GM18508 (cell line): ENCODE measurements around the gene FAR1.
"Not testable (repeated sequence)": the region's sequence is repeated elsewhere in the genome, so short reads cannot be mapped to it uniquely, and the experiment has no call there.

Source experiments
- ATAC-seq: cut with Tn5 transposase; IDR thresholded peaks from one replicate; pipeline ENCODE4 v1.9.1; 2021; ENCODE audit warnings: moderate number of reproducible peaks; ENCODE audit not compliant: insufficient read depth, unreplicated experiment

The FAR1 gene, protein sequence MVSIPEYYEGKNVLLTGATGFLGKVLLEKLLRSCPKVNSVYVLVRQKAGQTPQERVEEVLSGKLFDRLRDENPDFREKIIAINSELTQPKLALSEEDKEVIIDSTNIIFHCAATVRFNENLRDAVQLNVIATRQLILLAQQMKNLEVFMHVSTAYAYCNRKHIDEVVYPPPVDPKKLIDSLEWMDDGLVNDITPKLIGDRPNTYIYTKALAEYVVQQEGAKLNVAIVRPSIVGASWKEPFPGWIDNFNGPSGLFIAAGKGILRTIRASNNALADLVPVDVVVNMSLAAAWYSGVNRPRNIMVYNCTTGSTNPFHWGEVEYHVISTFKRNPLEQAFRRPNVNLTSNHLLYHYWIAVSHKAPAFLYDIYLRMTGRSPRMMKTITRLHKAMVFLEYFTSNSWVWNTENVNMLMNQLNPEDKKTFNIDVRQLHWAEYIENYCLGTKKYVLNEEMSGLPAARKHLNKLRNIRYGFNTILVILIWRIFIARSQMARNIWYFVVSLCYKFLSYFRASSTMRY

DNA sequence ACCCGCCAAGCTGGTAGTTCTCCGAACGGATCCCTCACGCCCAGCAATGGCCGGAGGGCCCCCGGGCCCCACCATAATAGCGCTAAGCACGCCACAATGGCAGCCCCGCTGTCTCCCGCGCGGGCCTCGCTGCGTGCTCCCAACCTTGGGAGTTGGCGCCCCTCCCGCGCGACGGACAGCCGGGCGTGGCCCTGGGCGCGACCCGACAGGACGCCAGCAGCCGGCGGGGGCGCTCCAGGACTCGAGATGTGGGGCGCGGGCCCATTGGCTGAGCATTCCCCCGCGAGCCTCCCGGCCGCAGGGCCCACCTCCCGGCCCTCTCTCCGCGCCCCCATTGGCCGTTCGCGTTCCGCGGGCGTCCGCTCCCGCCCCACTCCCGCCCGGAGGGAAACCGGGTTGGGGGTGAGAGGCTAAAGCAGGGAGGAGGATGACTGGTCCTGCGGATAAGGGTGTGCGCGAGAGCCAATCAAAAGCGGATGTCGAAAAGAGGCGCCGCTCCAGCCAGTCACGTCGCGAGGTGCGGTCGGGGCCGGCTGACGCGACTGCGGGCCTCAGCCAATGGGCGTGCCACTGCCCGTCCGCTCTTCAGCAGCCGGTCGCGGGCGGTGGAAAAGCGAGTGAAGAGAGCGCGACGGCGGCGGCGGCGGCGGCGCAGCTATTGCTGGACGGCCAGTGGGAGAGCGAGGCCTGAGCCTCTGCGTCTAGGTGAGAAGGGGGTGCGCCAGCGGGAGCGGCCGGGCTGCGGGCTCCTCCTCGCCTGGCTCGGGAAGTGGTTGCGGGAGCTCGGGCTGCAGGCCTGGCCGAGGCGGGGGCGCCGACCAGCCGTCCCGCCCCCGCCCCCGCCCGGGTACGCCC, at the start of gene FAR1:
TSS of gene FAR1 (plus strand) at position 567 of the 855 bp plus-strand sequence. CDS start 26,098 bp downstream, outside the sequence.
- peak; percentile 81 for ATAC-seq

DNA sequence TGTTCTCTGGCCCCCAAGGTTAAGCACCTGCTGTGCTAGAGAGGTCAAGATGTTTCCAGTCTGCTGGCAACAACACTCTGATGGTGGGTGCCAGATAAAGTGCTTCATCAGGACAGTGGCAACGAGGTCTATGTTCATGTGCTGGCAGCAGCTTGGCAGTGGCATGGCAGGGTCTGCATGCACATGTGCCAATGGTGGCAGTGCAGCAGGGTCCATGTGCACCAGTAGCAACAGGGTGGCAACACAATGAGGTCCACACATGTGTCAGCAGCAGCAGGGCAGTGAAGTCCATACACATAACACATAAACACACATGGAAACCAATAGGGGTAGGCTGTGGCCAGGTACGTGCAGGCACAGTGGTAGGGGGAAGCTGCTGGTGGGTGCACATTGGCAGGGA, 48.4 kb upstream of the FAR1 start:
- ATAC-seq: no peak

DNA sequence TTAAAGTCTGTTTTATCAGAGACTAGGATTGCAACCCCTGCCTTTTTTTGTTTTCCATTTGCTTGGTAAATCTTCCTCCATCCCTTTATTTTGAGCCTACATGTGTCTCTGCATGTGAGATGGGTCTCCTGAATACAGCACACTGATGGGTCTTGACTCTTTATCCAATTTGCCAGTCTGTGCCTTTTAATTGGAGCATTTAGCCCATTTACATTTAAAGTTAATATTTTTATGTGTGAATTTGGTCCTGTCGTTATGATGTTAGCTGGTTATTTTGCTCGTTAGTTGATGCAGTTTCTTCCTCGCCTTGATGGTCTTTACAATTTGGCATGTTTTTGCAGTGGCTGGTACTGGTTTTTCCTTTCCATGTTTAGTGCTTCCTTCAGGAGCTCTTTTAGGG, 41.6 kb upstream of the FAR1 start:
- ATAC-seq: not testable (repeated sequence)

DNA sequence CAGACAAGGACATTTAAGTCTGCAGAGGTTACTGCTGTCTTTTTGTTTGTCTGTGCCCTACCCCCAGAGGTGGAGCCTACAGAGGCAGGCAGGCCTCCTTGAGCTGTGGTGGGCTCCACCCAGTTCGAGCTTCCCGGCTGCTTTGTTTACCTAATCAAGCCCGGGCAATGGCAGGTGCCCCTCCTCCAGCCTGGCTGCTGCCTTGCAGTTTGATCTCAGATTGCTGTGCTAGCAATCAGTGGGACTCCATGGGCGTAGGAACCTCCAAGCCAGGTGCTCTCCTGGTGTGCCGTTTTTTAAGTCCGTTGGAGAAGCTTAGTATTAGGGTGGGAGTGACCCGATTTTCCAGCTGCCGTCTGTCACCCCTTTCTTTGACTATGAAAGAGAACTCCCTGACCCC, 39.8 kb upstream of the FAR1 start:
- ATAC-seq: not testable (repeated sequence)

DNA sequence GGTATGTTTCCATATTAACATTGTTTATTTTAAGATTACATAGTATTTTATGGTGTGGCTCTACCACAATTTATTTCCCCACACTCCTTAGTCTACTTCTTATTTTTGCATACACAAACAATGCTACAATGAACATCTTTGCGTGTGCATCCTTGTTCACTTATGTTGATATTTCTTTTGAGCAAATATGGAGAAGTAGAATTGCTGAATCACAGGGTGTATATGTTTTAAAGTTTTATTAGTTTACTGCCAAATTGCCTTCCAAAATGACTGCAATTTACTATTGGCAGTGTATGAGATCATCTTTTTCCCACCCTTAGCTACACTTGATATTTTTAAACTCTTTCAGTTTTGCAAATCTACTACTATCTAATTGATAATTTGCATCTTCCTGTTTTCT, 38.7 kb upstream of the FAR1 start:
- no peak for ATAC-seq

DNA sequence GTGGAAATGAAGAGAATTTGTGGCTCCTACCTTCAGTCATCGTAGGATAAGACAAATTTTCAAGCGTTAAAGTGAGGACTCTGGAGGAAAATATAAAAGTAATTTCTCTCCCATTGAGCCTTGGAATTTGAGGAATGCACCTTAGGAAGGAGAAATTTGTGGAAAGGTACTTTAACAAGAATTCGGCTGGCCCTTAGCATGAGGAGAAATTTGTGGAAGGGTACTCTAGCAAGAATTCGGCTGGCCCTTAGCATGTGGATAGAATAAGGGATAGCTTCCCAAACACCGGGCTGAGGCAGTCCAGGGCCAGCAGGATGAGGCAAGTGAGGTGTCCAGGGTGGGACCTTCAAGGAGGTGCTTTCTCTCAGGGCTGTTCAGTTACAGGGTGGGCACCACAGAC, 33.2 kb upstream of the FAR1 start:
- no peak for ATAC-seq

DNA sequence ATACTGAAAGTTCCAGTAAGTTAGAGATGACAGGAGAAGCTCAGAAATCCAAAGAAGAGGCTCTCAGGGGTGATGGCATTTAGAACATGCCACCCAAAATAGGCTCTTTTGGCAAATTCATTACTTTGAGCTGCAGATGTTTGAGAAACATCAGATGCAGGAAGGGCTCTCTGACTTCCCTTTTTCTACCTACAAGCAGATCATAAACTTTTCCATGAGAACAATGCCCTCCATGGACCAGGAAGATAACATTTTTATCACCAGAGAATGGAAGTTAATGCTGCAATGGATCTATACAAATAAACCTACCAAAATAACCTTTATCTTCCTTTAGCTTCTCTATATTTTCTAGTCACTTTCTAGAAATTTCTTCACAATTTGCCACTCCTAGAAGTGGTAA, 32.7 kb upstream of the FAR1 start:
- no peak for ATAC-seq

DNA sequence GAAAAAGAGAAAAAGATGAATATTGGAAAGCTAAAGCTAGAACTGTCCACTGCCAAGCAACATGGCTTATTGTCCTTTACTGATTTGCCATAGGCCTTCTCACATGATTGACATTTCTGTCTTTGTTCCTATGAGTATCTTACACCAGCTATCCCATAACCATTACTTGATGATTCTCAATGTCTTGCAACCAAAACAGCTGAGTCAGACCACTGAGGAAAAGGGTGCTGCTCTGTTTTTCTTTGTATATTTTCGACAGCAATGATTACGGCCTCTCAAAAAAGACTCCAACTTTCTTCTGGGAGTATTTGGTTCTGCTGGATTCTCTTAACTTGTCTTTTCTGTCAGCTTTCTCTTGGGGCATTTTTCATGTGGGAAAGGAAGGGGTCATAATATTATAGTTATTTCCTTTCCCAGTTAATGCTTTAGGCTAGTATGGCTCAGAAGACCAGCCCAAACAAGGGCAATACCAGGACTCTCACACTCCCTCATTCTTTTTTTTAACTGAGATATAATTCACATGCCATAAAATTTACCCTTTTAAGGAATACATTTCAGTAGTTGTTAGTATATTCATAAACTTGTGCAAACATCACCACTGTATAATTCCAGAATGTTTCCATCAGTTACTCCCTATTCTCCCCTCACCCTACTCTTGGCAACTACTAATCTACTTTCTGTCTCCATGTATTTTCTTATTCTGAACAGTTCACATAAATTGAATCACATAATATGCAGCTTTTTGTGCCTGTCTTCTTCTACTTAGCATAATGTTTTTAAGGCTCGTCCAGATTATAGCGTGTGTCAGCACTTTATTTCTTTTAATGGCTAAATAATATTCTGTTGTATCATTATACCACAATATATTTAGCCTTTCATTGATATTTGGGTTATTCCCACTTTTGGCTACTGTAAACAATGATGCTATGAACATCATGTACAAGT, 31.1 kb upstream of the FAR1 start:
- no peak for ATAC-seq

DNA sequence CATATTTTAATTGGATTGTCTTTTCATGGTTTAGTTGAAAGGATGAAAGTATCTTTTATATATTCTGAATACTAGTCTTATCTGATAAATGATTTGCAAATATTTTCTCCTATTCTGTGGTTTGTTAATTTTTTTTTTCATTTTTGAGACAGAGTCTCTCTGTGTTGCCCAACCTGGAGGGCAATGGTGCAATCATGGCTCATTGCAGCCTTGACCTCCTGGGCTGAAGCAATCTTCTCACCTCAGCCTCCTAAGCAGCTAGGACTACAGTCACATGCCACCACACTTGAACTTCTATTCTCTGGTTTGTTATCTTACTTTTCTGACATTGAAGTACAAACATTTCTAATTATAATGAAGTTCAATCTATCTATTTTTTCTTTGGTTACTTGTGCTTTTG, 30.0 kb upstream of the FAR1 start:
- no peak for ATAC-seq

DNA sequence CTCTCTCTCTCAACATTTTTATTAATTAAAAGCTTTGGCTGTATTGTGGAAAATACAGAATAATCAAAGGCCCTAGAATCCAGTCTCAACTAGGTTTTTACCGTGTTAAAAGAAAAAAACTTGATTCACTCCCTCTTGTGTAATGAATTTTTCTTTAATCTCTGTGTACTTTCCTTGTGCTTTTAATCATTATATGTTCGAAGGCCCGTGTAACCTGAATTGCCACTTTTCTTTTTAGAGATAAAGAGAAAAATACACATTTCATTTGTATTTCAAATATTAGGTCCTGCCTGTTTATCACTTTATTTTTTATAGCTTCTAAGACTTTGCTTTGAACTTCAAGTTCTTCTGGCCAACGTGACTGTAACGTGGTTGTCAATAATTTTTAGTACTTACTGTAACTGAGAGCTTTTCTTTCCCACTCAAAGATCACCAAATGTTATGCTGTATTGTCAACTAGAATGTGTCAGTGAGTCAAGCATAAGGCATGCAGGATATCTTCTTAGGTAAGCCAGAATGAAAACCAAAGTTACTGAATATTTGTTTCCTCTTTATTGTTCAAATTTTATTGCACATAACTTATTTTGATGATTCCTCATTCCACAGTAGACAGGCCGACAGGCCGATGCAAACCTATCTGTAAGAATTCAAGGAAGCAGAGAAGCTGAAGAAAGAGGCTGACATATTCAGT, 23.3 kb upstream of the FAR1 start:
- no peak for ATAC-seq

DNA sequence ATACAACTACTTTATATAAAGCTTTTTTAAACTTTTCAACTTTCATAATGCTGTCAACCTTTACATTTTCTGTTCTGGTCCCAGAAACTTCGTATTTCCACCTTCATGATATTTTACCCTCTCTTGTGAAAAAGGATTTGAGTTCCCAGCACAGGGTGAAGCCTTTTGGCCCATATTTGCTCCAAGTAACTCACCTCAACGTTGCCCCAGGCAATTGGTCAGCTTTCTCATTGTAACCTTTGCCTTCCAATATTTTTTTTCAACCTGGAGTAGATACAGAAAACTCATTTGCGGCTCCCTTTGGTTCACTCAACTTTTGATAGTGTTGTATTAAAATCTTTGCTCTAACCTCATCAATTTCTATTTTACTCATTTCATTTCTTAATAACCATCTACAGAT, 21.1 kb upstream of the FAR1 start:
- no peak for ATAC-seq

DNA sequence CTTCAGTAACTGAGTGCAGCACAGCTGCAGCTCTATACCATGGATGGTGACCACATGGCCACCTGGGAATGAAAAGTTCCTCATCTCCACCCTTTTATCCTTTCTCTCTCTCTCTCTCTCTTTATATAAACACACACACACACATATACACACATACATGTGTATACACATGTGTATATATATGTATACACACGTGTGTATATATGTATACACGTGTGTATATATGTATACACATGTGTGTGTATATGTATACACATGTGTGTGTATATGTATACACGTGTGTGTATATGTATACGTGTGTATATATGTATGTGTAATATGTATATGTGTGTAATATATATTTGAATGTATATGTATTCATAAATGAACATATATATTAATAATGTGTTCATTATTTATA, 18.8 kb upstream of the FAR1 start:
- ATAC-seq: no peak

DNA sequence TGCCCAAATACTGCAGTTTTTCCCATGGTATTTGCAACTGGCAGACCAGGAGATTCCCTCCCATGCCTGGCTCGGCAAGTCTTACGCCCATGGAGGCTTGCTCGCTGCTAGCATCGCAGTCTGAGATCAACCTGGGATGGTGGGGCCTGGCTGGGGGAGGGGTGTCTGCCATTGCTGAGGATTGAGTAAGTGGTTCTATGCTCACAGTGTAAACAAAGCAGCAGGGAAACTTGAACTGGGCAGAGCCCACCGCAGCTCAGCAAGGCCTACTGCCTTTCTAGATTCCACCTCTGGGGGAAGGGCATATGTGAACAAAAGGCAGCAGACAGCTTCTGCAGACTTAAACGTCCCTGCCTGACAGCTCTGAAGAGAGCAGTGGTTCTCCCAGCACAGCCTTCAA, 17.0 kb upstream of the FAR1 start:
- not testable (repeated sequence) for ATAC-seq

DNA sequence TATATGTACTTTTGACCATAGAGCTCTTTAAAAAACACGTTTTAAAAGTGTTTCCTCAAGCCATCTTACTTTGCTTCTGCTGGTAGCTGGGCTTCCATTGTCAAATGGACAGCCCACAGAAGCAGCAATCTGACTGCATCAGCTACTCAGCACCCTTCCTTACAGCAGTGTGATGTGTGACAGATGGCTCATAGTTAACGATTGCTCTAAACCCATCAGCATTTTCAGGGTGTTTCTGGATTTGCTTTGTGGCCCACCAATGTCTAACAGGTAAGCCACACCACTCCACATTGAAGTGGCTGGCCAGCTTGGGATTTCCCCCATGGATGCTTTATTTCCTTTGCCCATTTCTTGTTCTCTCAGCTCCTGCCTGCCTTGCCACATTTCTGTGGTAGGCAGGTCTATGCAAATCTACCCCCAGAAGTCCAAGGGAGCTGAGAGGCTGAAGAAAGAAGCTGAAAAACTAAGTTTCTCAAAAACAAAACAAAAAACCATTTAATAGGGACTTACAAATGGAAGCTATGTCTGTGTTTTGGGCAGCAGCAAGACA, 7.3 kb upstream of the FAR1 start:
- no peak for ATAC-seq

DNA sequence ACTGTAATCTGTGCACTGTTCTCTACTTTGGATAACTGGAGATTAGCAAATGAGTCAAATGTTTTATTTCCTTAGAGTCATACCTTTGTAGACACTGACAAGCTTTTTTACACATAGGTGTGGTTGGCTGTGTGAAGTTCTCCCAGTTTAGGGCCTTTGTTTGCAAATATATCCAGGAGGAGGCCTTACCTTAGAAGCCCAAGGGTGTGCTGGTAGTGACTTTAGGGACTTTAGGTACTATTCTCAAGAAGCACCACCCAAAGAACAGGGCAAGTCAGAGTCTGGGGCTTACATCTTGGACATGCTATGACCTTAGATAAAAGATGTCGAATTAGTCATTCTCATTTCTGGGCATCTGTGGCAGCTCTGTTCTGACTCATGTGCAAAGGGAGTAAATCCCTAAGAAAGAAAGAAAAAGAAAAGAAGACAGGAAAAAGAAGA, 4.8 kb upstream of the FAR1 start:
- no peak for ATAC-seq

DNA sequence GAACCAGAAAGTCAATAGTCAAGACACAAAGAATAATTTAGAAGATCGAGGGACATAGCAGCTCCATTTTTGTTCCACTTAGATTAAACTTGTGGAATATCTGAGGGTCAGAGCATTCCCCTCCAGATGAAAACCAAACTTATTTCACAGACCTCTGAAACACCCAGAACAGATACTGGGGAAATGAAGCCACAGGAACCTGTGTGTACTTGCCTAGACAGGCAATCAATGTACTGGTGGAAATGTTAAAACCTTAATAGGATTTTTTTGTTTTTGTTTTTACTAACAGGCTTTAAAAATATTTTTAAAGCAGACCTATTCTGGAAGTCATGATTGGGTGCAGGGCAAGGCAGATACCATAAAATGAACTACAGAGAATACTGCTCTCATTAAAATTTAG, 4.1 kb upstream of the FAR1 start:
- no peak for ATAC-seq

DNA sequence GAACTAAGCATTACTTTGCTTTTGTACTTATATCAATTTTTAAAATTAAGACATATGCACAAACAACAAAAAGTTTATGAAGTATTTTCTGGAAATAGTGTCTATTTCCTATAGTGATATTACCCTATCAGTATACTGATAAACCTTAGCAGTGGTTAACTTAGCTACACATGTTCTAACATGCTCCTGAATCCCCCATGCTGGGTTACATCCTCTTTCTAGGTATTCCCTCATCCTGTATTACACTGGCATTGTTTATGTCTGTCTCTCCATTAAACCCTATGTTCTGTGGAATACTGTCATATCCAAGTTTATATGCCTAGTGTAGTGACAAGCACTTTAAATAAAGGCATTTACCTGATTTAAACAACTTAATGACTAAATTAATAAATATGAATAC, 1.8 kb upstream of the FAR1 start:
- ATAC-seq: no peak

DNA sequence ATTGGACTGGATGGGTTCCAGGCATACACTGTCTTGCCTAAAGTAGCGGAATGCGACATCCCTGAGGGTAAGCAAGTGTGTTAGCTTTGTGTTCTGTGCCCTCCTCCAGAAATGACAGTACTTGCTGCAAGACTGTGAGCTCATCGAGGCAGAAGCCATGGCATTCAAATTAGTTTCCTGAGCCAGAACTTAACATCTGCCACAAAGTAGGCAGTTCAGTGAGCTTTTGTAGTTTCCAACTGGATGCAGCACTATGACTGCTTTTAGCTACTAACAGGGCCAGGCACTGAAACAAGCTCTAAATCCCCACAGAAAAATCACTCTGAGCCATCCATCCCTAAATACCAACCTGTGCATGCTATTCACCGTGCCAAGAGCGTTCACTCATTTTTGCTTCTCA, 1.2 kb upstream of the FAR1 start:
- ATAC-seq: no peak

DNA sequence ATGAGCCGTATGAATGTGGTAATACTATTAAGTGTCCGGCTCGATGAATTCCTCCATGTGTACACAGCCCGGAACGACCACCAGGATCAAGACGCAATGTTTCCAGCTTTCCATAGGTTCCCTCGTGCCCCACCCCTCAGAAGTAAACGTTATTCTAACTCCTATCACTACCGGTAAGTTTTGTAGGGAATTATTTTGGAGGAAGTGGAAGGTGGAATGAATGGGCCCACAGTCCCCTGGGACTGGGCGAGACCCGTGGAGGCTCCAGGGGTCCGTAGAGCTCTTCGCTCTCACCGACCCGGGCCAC, 720 bp upstream of the FAR1 start:
- ATAC-seq: no peak
